SK-N-MC (cell line): ENCODE measurements around the gene TCOF1.

ENCODE experiments used
- EZH2 ChIP-seq: fragments of 200-600 bp; sonication (generic); IDR thresholded peaks from one replicate; pipeline ENCODE4 v1.6.1; 2017; ENCODE audit warnings: antibody characterized with exemption
- POLR2AphosphoS5 ChIP-seq: IDR thresholded peaks from 2 replicates; pipeline ENCODE4 v1.6.1; 2012; ENCODE audit warnings: mild to moderate bottlenecking, low read depth, low read length, borderline replicate concordance

GRCh38 chr5:150394912-150395687 is 37.6 kb downstream of the TCOF1 start:
- no peak for TF ChIP-seq EZH2
- TF ChIP-seq POLR2AphosphoS5: no peak
